Cardiac fibroblast (primary cell): ENCODE measurements around the gene TCEANC.
A peak's percentile ranks its signal among the peaks of the same experiment; 100 is the strongest.

Source experiments
- DNase-seq, 2 donors: peaks; one replicate each; pipeline versions ENCODE4 v3.0.0 to v3.0.0-alpha.2; 2010; ENCODE audit warnings: low read depth in 2 of 2
- H3K4me3 ChIP-seq, 2 donors: replicated peaks in 1 of 2; 1 replicate in 1 of 2; 2 replicates in 1 of 2; pipeline ENCODE4 v1.5.1; 2011; ENCODE audit warnings: low read depth in 2 of 2, low read length in 2 of 2, mild to moderate bottlenecking in 2 of 2, moderate library complexity in 1 of 2
- CTCF ChIP-seq: IDR thresholded peaks from one replicate; pipeline ENCODE4 v1.5.1; 2011; ENCODE audit warnings: low read depth, mild to moderate bottlenecking, low read length, inconsistent platforms

The TCEANC gene

GRCh38 chrX:13684361-13684760 is 31.4 kb downstream of the TCEANC start:
- H3K4me3 ChIP-seq: no peak overlapping the region
- no peak for DNase-seq
- no peak for TF ChIP-seq CTCF

DNA sequence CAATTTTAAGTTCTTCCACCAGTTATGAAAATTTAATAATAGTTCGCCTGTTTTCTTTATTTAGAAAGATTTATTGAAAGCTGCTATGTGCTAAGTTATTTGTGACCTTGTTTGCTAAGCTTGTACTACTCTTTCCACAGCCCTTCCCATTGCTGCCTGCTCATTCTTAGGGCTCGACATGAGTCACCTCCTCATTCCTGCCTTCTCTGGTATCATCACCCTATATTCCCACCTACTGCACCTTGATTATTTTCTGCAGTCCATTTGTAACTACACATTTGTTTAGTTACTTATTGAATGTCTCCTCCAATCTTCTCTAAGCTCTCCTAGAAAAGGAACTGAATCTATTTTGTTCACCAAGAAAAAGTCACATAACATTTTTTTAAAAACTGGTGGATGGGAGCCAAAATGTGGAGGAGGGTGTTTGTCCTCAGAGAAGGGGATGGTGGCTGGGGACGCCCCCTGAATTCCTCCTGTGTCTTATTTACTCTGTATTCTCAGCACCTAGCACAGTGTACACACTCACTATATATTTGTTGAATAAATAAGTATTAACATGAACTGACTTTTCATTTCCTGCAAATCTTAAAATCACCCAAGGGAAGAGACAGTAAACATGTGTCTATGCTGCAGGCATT is 32.3 kb downstream of the TCEANC start:
- TF ChIP-seq CTCF: no peak
- DNase-seq: no peak
- H3K4me3 ChIP-seq: no peak overlapping the region

GRCh38 chrX:13687203-13687602 is 34.3 kb downstream of the TCEANC start:
- H3K4me3 ChIP-seq: no peak overlapping the region
- no peak for TF ChIP-seq CTCF
- no peak for DNase-seq

DNA sequence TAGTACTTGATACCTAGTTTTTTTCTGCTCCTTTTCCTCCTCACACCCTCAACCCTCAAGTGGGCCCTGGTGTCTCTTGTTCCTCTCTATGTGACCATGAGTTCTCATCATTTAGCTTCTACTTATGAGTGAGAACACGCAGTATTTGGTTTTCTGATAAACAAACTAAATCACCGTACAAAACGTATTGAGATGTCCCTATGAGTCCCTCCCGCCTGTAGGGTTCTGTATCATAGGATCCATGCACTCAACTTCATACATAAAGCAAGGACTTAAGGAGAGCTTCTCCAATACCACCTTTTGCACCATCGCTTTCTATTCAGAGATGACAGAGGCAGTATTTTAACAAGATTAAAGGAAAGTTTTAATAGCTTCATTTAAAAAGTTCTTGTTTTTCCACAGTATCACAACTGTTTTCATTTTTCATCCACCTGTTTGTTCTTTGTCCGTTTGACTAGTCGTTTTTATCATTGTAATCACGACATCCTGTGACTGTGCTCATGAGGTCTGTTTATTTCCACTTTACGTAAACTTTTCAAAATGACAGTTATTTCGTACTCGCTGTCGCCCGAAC is 35.5 kb downstream of the TCEANC start:
- peak overlapping the region; percentile 64 to 73 for H3K4me3 ChIP-seq
- no peak for TF ChIP-seq CTCF
- no peak for DNase-seq

DNA sequence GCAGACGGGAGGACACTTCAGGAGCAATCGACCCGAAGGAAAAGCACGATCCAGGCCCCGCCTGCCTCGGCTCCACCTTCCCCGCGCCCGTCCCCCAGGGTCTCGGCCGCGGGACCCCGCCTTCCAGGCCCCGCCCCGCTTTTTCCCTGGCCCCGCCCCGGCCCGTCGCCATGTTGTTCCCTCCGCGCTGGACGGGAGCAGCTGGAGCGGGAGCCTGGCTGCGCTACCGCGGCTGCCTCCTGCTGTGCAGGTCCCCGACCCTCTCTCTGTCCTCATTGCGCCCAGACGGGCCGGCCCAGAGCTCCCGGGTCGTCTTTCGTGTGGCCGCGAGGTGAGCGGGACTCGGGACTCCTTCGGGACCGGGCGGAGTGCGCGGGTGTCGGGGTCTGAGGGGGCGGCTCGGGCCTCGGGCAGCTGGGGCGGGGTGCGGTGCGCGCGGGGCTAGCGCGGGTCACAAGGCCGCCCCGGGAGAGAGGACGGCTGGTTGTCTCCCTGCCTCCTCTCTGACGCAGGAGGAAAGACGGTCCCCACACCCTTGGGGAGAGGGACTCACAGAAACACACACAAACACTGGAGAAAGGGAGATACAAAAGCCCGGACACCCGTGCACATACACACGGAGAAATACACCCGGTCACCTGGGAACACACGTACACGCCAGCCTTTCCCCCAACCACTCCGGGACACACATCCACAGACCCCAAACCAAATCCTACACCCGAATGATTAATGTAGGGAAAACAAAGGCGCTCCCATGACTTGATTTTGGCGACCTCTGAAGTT is 36.2 kb downstream of the TCEANC start, which contains the start of gene RAB9A:
RAB9A (plus strand) TSS at position 171 of the 783 bp plus-strand sequence. CDS start 19,619 bp downstream, outside the sequence.
- peak; percentile 66 to 72 for DNase-seq
- no peak for TF ChIP-seq CTCF

DNA sequence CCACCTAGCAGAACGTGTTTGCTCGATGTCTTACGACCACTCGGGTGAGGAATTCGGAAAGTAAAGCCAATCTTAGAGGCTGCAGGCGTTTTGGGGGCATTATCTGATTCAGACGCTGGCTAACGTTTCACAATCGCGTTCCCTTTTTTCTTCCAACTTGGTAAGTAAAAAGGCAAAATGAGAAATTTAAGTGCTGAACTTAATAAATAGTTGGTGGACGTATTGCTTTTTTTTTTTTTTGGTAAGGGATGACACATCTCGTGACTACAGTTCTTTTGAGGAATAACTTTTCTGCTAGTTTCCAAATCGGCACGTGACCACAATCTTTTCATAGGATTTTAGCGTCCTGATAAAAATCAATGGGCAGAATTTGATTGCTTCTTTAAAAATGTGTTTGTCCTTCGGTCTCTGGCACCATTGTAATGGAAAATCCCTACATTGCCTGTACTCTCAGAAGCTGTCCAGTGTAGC is 36.8 kb downstream of the TCEANC start:
- H3K4me3 ChIP-seq: peak overlapping the region; percentile 64 to 73
- TF ChIP-seq CTCF: no peak
- peak; percentile 19 to 32 for DNase-seq

More for the DNA sequence above, 36.2 kb downstream of the TCEANC start, which contains the start of gene RAB9A:
- H3K4me3 ChIP-seq: peak within 1 kb of the TSS; percentile 64 to 73
